WERI-Rb-1 (cell line): Measurements from ENCODE around the gene PRXL2B.

Source experiments
- DNase-seq: peaks from one replicate; pipeline ENCODE4 v3.0.0-alpha.2; 2020
- H3K27ac ChIP-seq: fragments of 250-450 bp; sonication (Bioruptor Pico); 2 replicates; pipeline ENCODE4 v1.5.1; 2020; ENCODE audit warnings: mild to moderate bottlenecking, moderate library complexity
- H3K27me3 ChIP-seq: fragments of 250-450 bp; sonication (Bioruptor Pico); 2 replicates; pipeline ENCODE4 v1.5.1; 2021; ENCODE audit warnings: mild to moderate bottlenecking, low read depth, moderate library complexity; ENCODE audit not compliant: insufficient read depth, severe bottlenecking
- H3K36me3 ChIP-seq: fragments of 250-450 bp; sonication (Bioruptor Pico); 2 replicates; pipeline ENCODE4 v1.5.1; 2020; ENCODE audit warnings: mild to moderate bottlenecking, moderate library complexity
- H3K4me3 ChIP-seq: 2 replicates; pipeline ENCODE4 v1.5.1; 2011; ENCODE audit warnings: low read depth, mild to moderate bottlenecking, control low read depth, low read length
- H3K9me3 ChIP-seq: fragments of 250-450 bp; sonication (Bioruptor Pico); 2 replicates; pipeline ENCODE4 v1.5.1; 2021; ENCODE audit warnings: mild to moderate bottlenecking, moderate library complexity; ENCODE audit not compliant: severe bottlenecking
- CTCF ChIP-seq: IDR thresholded peaks from 2 replicates; pipeline ENCODE4 v1.5.1; 2011; ENCODE audit warnings: low read depth, mild to moderate bottlenecking, control low read depth, inconsistent platforms, low read length

PRXL2B gene

GRCh38 chr1:2595812-2596529 is 9.4 kb downstream of the PRXL2B start:
- no peak for DNase-seq
- H3K9me3 ChIP-seq = peaks cover 15% of the 10 kb centered on the region
- peaks cover 73% of the 10 kb centered on the region for H3K27me3 ChIP-seq
- H3K27ac ChIP-seq = no peak overlapping the region
- no peaks in the 10 kb centered on the region for H3K36me3 ChIP-seq
- H3K4me3 ChIP-seq = no peak overlapping the region
- no peak for TF ChIP-seq CTCF

- H3K36me3 ChIP-seq = no peaks in the 10 kb centered on the region
- DNase-seq = no peak
- H3K4me3 ChIP-seq = no peak overlapping the region
- TF ChIP-seq CTCF = no peak
- H3K27ac ChIP-seq = no peak overlapping the region
- H3K27me3 ChIP-seq = peaks cover 81% of the 10 kb centered on the region
- peaks cover 19% of the 10 kb centered on the region for H3K9me3 ChIP-seq
Measured at GRCh38 chr1:2596530-2597333, 10.2 kb downstream of the PRXL2B start.

GRCh38 chr1:2597441-2598328 is 11.1 kb downstream of the PRXL2B start:
- H3K4me3 ChIP-seq = no peak overlapping the region

GRCh38 chr1:2598329-2598931 is 11.9 kb downstream of the PRXL2B start:
- TF ChIP-seq CTCF = peak; percentile 25; the same call in 1 of the 2 replicates
- Histone ChIP-seq H3K4me3 (no peak overlapping the region), H3K36me3 (no peaks in the 10 kb centered on the region), H3K27me3 (peaks cover 89% of the 10 kb centered on the region), H3K27ac (no peak overlapping the region), H3K9me3 (peaks cover 19% of the 10 kb centered on the region)
- DNase-seq = no peak

More at GRCh38 chr1:2597441-2598328, 11.1 kb downstream of the PRXL2B start:
- Histone ChIP-seq H3K9me3 (peaks cover 19% of the 10 kb centered on the region), H3K36me3 (no peaks in the 10 kb centered on the region), H3K27ac (no peak overlapping the region), H3K27me3 (peaks cover 89% of the 10 kb centered on the region)
- no peak for TF ChIP-seq CTCF
- DNase-seq = no peak

GRCh38 chr1:2601721-2602303 is 15.2 kb downstream of the PRXL2B start:
- H3K27ac ChIP-seq = no peak overlapping the region
- H3K36me3 ChIP-seq = no peaks in the 10 kb centered on the region
- no peak for DNase-seq
- peaks cover 19% of the 10 kb centered on the region for H3K9me3 ChIP-seq
- no peak for TF ChIP-seq CTCF
- no peak overlapping the region for H3K4me3 ChIP-seq
- H3K27me3 ChIP-seq = peaks cover 75% of the 10 kb centered on the region
